ENCODE measurements around the gene STPG1.
A peak's percentile ranks its signal among the peaks of the same experiment; 100 is the strongest.

The STPG1 gene

GRCh38 chr1:24360681-24361080 lies 52.9 kb downstream of the STPG1 start:
- no peak for TF ChIP-seq GATA3 (IDR thresholded peaks at IDR 0.05; ENCODE audit: low read depth, low read length)
- TF ChIP-seq GATA2 (IDR thresholded peaks at IDR 0.05; ENCODE audit: low read depth, low read length) = no peak

- TF ChIP-seq GATA3 (IDR thresholded peaks at IDR 0.05; ENCODE audit: low read depth, low read length) (no peak), GATA2 (IDR thresholded peaks at IDR 0.05; ENCODE audit: low read depth, low read length) (no peak)
These were observed 56.5 kb downstream of the STPG1 start for GRCh38 chr1:24357038-24357437.

- TF ChIP-seq GATA2 (IDR thresholded peaks at IDR 0.05; ENCODE audit: low read depth, low read length) (no peak), GATA3 (IDR thresholded peaks at IDR 0.05; ENCODE audit: low read depth, low read length) (no peak)
These were observed 58.1 kb downstream of the STPG1 start for GRCh38 chr1:24355466-24355865.

- TF ChIP-seq GATA3 (IDR thresholded peaks at IDR 0.05; ENCODE audit: low read depth, low read length) = no peak
- no peak for TF ChIP-seq GATA2 (IDR thresholded peaks at IDR 0.05; ENCODE audit: low read depth, low read length)
These were observed 60.2 kb downstream of the STPG1 start for GRCh38 chr1:24353292-24353891.

GRCh38 chr1:24351918-24352627 lies 61.5 kb downstream of the STPG1 start:
- TF ChIP-seq GATA3 (IDR thresholded peaks at IDR 0.05; ENCODE audit: low read depth, low read length) (no peak), GATA2 (IDR thresholded peaks at IDR 0.05; ENCODE audit: low read depth, low read length) (no peak)

- TF ChIP-seq GATA3 (IDR thresholded peaks at IDR 0.05; ENCODE audit: low read depth, low read length) = no peak
- no peak for TF ChIP-seq GATA2 (IDR thresholded peaks at IDR 0.05; ENCODE audit: low read depth, low read length)
These were observed 62.3 kb downstream of the STPG1 start for GRCh38 chr1:24351247-24351646.

GRCh38 chr1:24349891-24350290 lies 63.7 kb downstream of the STPG1 start:
- no peak for TF ChIP-seq GATA3 (IDR thresholded peaks at IDR 0.05; ENCODE audit: low read depth, low read length)
- no peak for TF ChIP-seq GATA2 (IDR thresholded peaks at IDR 0.05; ENCODE audit: low read depth, low read length)

GRCh38 chr1:24348196-24348595 lies 65.4 kb downstream of the STPG1 start:
- TF ChIP-seq GATA2 (IDR thresholded peaks at IDR 0.05; ENCODE audit: low read depth, low read length) = no peak

GRCh38 chr1:24347159-24347934 lies 66.2 kb downstream of the STPG1 start:
- TF ChIP-seq GATA2 (IDR thresholded peaks at IDR 0.05; ENCODE audit: low read depth, low read length) = peak; percentile 80
- no peak for TF ChIP-seq GATA3 (IDR thresholded peaks at IDR 0.05; ENCODE audit: low read depth, low read length)

- TF ChIP-seq GATA3 (IDR thresholded peaks at IDR 0.05; ENCODE audit: low read depth, low read length) = no peak
- TF ChIP-seq GATA2 (IDR thresholded peaks at IDR 0.05; ENCODE audit: low read depth, low read length) = no peak
These were observed 68.2 kb downstream of the STPG1 start for GRCh38 chr1:24345334-24345733.

GRCh38 chr1:24344090-24344742 lies 69.4 kb downstream of the STPG1 start:
- TF ChIP-seq GATA2 (IDR thresholded peaks at IDR 0.05; ENCODE audit: low read depth, low read length) (no peak), GATA3 (IDR thresholded peaks at IDR 0.05; ENCODE audit: low read depth, low read length) (no peak)

- TF ChIP-seq GATA3 (IDR thresholded peaks at IDR 0.05; ENCODE audit: low read depth, low read length) (no peak), GATA2 (IDR thresholded peaks at IDR 0.05; ENCODE audit: low read depth, low read length) (no peak)
These were observed 70.0 kb downstream of the STPG1 start for GRCh38 chr1:24343412-24344089.

GRCh38 chr1:24341260-24341659 lies 72.3 kb downstream of the STPG1 start:
- TF ChIP-seq GATA3 (IDR thresholded peaks at IDR 0.05; ENCODE audit: low read depth, low read length) (no peak), GATA2 (IDR thresholded peaks at IDR 0.05; ENCODE audit: low read depth, low read length) (no peak)

- TF ChIP-seq GATA3 (IDR thresholded peaks at IDR 0.05; ENCODE audit: low read depth, low read length) (no peak), GATA2 (IDR thresholded peaks at IDR 0.05; ENCODE audit: low read depth, low read length) (no peak)
These were observed 72.8 kb downstream of the STPG1 start for GRCh38 chr1:24340770-24341169.
